ENCODE data around the gene SLC30A1. TPM values are rescaled to one million over a fixed set of nuclear protein-coding genes. Genes with fewer than 3 reads are reported as not detected.
A peak's percentile ranks its signal among the peaks of the same experiment; 100 is the strongest.
"Not testable (repeated sequence)": the region's sequence is repeated elsewhere in the genome, so short reads cannot be mapped to it uniquely, and the experiment has no call there.

Gene SLC30A1
- polyA plus RNA-seq, 3 donors, result 11.9 to 15.4 (median 13.2) TPM

GRCh38 chr1:211627259-211627658, 48.3 kb upstream of the SLC30A1 start:
- no peak overlapping the region for H2AFZ ChIP-seq (ENCODE audit: insufficient read depth, low read depth, low read length, poor library complexity, severe bottlenecking)
- H3K27ac ChIP-seq (ENCODE audit: low read depth in 1 of 2, low read length in 2 of 2), result no peak overlapping the region
- WGBS (ENCODE audit: insufficient coverage), result no CpG with 5 or more reads among the region's 4 CpGs
- H3K4me1 Mint-ChIP-seq, result peaks cover 3% of the 10 kb centered on the region
- H3K27ac Mint-ChIP-seq, result peak overlapping the region in 1 of 7 donors; percentile 3
- intact Hi-C loops (cut with micrococcal nuclease), result loop anchor here in 1 of 2 donors (5.0 to 10.0 kb wide), 2 partner anchors 50 to 112 kb away; partner anchors contain the start of gene SLC30A1
- H3K4me2 ChIP-seq (replicated peaks; ENCODE audit: extremely low read depth, low read length, poor library complexity, severe bottlenecking), result no peak overlapping the region
- no peak overlapping the region for H3K4me3 Mint-ChIP-seq
- H3K36me3 Mint-ChIP-seq, result no peaks in the 10 kb centered on the region
- H3K4me3 ChIP-seq (replicated peaks in 1 of 3; ENCODE audit: low read depth in 2 of 3, low read length in 3 of 3), result no peak overlapping the region
- no peaks in the 10 kb centered on the region for H3K36me3 ChIP-seq (replicated peaks in 1 of 2; ENCODE audit: control insufficient read depth in 1 of 2, insufficient read depth in 2 of 2, low read length in 2 of 2)
- no peaks in the 10 kb centered on the region for H3K9me3 ChIP-seq (replicated peaks in 1 of 2; ENCODE audit: control insufficient read depth in 1 of 2, insufficient read depth in 1 of 2, low read length in 2 of 2)
- H3K27me3 ChIP-seq (ENCODE audit: control insufficient read depth in 2 of 2, insufficient read depth in 2 of 2, low read length in 2 of 2), result no peaks in the 10 kb centered on the region
- no peaks in the 10 kb centered on the region for H3K4me1 ChIP-seq (ENCODE audit: control insufficient read depth in 1 of 2, insufficient read depth in 2 of 2, low read length in 2 of 2)
- TF ChIP-seq CTCF (IDR thresholded peaks at IDR 0.05), result no peak
- no peaks in the 10 kb centered on the region for H3K79me2 ChIP-seq (ENCODE audit: insufficient read depth, low read length)
- H3K27me3 Mint-ChIP-seq (ENCODE audit: low read depth in 3 of 3), result peaks cover 11 to 15% (median 11%) of the 10 kb centered on the region in 3 donors
- H3K9ac ChIP-seq (ENCODE audit: insufficient read depth, low read length, poor library complexity, severe bottlenecking), result no peak overlapping the region
- H3K9me3 Mint-ChIP-seq, result no peaks in the 10 kb centered on the region
- H4K20me1 ChIP-seq (ENCODE audit: insufficient read depth, low read length), result no peaks in the 10 kb centered on the region
- DNase-seq, result no peak

- no CpG with 5 or more reads among the region's 7 CpGs for WGBS (ENCODE audit: insufficient coverage)
These were observed 46.9 kb upstream of the SLC30A1 start for GRCh38 chr1:211625866-211626265.

More at GRCh38 chr1:211625866-211626265, 46.9 kb upstream of the SLC30A1 start:
- H3K9me3 ChIP-seq (replicated peaks in 1 of 2; ENCODE audit: control insufficient read depth in 1 of 2, insufficient read depth in 1 of 2, low read length in 2 of 2); H3K79me2 ChIP-seq (ENCODE audit: insufficient read depth, low read length); H4K20me1 ChIP-seq (ENCODE audit: insufficient read depth, low read length); H3K9ac ChIP-seq (ENCODE audit: insufficient read depth, low read length, poor library complexity, severe bottlenecking); H3K27me3 ChIP-seq (ENCODE audit: control insufficient read depth in 2 of 2, insufficient read depth in 2 of 2, low read length in 2 of 2); H3K4me3 Mint-ChIP-seq; H3K4me2 ChIP-seq (replicated peaks; ENCODE audit: extremely low read depth, low read length, poor library complexity, severe bottlenecking); H2AFZ ChIP-seq (ENCODE audit: insufficient read depth, low read depth, low read length, poor library complexity, severe bottlenecking); H3K27ac ChIP-seq (ENCODE audit: low read depth in 1 of 2, low read length in 2 of 2); DNase-seq; H3K4me1 ChIP-seq (ENCODE audit: control insufficient read depth in 1 of 2, insufficient read depth in 2 of 2, low read length in 2 of 2); H3K36me3 Mint-ChIP-seq; H3K4me1 Mint-ChIP-seq; H3K4me3 ChIP-seq (replicated peaks in 1 of 3; ENCODE audit: low read depth in 2 of 3, low read length in 3 of 3); H3K9me3 Mint-ChIP-seq; H3K36me3 ChIP-seq (replicated peaks in 1 of 2; ENCODE audit: control insufficient read depth in 1 of 2, insufficient read depth in 2 of 2, low read length in 2 of 2); H3K27ac Mint-ChIP-seq: not testable (repeated sequence)
- intact Hi-C loops (cut with micrococcal nuclease), result loop anchor here (1.0 to 10.0 kb wide), 3 partner anchors 49 to 111 kb away; partner anchors contain the start of gene SLC30A1 (in 1 of the 2)
- peaks cover 6 to 12% (median 7%) of the 10 kb centered on the region in 3 donors for H3K27me3 Mint-ChIP-seq (ENCODE audit: low read depth in 3 of 3)

Measured in CD14-positive monocyte (primary cell).